Measurements from ENCODE around the gene HMGCL. TPM values are rescaled to one million over a fixed set of nuclear protein-coding genes. Genes with fewer than 3 reads are reported as not detected.
"Not testable (repeated sequence)": the region's sequence is repeated elsewhere in the genome, so short reads cannot be mapped to it uniquely, and the experiment has no call there.

HMGCL gene
- total RNA-seq, 8 experiments from 2014 or later, result 26.9 to 58.0 (median 42.2) TPM

GRCh38 chr1:23823767-23824166, 1.5 kb downstream of the HMGCL start:
- Histone ChIP-seq H3K4me3 (no peak overlapping the region), H3K27ac (no peak overlapping the region), H3K4me1 (replicated peaks in 1 of 2) (peaks cover 6 to 7% of the 10 kb centered on the region in 2 donors)
- ATAC-seq (replicated peaks in 6 of 8), result no peak
- WGBS, 10 experiments, result 60 to 100% (median 77%) methylated on average over 1 to 7 of the region's 7 CpGs; no CpG with 5 or more reads in 2 of the 10 experiments
- in situ Hi-C loops (cut with MboI; ENCODE audit: low pct_unique_long_range_greater_than_20kb in 2 of 9, low sequenced_read_pairs in 9 of 9, unreplicated experiment in 9 of 9), result no loop called here

DNA sequence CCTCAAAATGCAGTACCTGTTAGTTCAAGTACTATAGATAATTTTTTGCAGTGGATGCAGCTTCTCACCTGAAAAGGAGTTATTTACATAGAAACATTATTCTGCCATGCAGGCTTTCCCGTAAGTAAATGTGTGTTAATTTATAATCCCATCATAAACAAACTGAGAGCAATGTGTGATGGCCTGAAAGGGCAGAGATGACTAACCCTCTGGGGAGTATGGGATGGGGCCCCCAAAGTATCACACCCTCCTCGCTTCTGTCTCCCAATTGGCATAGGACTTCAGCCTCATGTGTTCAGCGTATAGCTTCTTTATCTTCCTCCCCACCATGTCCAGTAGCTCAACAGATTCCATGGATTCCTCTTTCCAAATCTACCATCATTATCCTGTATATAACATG, 7.6 kb downstream of the HMGCL start:
- no peaks in the 10 kb centered on the region for H3K4me1 ChIP-seq (replicated peaks in 1 of 2)
- no peak overlapping the region for H3K4me3 ChIP-seq
- in situ Hi-C loops (cut with MboI; ENCODE audit: low pct_unique_long_range_greater_than_20kb in 2 of 9, low sequenced_read_pairs in 9 of 9, unreplicated experiment in 9 of 9), result no loop called here
- 85 to 100% (median 93%) methylated on average over 1 to 3 of the region's 3 CpGs; no CpG with 5 or more reads in 1 of the 10 experiments for WGBS, 10 experiments
- ATAC-seq (replicated peaks in 6 of 8), result no peak
- H3K27ac ChIP-seq, result no peak overlapping the region

GRCh38 chr1:23816906-23817305, 8.3 kb downstream of the HMGCL start:
- Histone ChIP-seq H3K4me3 (no peak overlapping the region), H3K27ac (no peak overlapping the region), H3K4me1 (replicated peaks in 1 of 2) (no peaks in the 10 kb centered on the region)
- in situ Hi-C loops (cut with MboI; ENCODE audit: low pct_unique_long_range_greater_than_20kb in 2 of 9, low sequenced_read_pairs in 9 of 9, unreplicated experiment in 9 of 9), result no loop called here
- ATAC-seq (replicated peaks in 6 of 8), result peak in 1 of 8 experiments; percentile 73

DNA sequence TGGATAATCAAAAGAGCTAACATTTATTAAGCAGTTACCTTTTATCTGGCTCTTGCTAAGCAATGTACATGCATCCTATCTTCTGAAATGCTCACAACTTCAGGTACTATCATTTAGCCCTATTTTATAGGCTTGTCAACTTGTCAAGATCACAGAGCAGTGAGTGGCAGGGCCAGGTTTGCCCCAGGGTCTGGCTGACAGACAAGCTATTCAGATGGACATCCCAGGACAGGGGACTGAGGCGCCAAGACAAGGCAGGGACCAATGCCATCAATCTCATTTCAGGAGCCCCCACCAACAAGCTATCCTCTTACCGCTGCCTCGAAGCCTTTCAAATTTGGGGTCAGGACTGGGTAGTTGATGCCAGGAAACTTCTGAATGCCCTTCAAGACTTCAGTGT, 8.9 kb downstream of the HMGCL start:
- H3K4me1 ChIP-seq (replicated peaks in 1 of 2), result no peaks in the 10 kb centered on the region
- in situ Hi-C loops (cut with MboI; ENCODE audit: low pct_unique_long_range_greater_than_20kb in 2 of 9, low sequenced_read_pairs in 9 of 9, unreplicated experiment in 9 of 9), result no loop called here
- 80 to 100% (median 100%) methylated on average over 1 to 3 of the region's 3 CpGs; no CpG with 5 or more reads in 3 of the 10 experiments for WGBS, 10 experiments
- no peak overlapping the region for H3K27ac ChIP-seq
- H3K4me3 ChIP-seq, result no peak overlapping the region
- ATAC-seq (replicated peaks in 6 of 8), result no peak

DNA sequence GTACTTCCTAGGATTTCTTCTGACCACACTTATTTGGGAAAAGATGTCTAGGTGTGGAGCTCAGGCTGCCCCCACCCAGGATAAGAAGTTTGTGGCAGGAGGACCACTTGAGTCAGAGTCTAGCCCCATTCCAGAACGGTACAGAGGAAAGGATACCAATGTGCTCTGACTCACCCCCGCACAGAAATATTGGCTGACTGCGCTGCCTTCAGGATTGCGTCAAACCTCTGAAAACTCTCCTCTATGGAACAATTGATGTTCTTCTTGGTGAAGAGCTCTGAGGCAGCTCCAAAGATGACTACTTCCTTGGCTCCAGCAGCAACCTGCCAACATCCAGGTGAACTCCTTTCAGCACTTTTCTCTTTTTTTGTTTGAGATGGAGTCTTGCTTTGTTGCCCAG, 11.2 kb downstream of the HMGCL start:
- 84 to 100% (median 93%) methylated on average over 2 to 4 of the region's 4 CpGs; no CpG with 5 or more reads in 3 of the 10 experiments for WGBS, 10 experiments
- no peak overlapping the region for H3K4me3 ChIP-seq
- no peak overlapping the region for H3K27ac ChIP-seq
- no peak for ATAC-seq (replicated peaks in 6 of 8)
- H3K4me1 ChIP-seq (replicated peaks in 1 of 2), result no peaks in the 10 kb centered on the region
- in situ Hi-C loops (cut with MboI; ENCODE audit: low pct_unique_long_range_greater_than_20kb in 2 of 9, low sequenced_read_pairs in 9 of 9, unreplicated experiment in 9 of 9), result no loop called here

GRCh38 chr1:23810818-23811540, 14.2 kb downstream of the HMGCL start:
- in situ Hi-C loops (cut with MboI; ENCODE audit: low pct_unique_long_range_greater_than_20kb in 2 of 9, low sequenced_read_pairs in 9 of 9, unreplicated experiment in 9 of 9), result no loop called here
- Histone ChIP-seq H3K4me3 (no peak overlapping the region), H3K4me1 (replicated peaks in 1 of 2) (no peaks in the 10 kb centered on the region), H3K27ac (no peak overlapping the region)
- WGBS, 10 experiments, result 20 to 92% (median 68%) methylated on average over 1 to 3 of the region's 3 CpGs; no CpG with 5 or more reads in 2 of the 10 experiments
- peak in 5 of 8 experiments; percentile 22 to 75 (median 36) for ATAC-seq (replicated peaks in 6 of 8)

GRCh38 chr1:23809751-23810171, 15.5 kb downstream of the HMGCL start:
- in situ Hi-C loops (cut with MboI; ENCODE audit: low pct_unique_long_range_greater_than_20kb in 2 of 9, low sequenced_read_pairs in 9 of 9, unreplicated experiment in 9 of 9), result no loop called here
- WGBS, 10 experiments, result 0 to 72% (median 53%) methylated on average over 1 to 5 of the region's 6 CpGs; no CpG with 5 or more reads in 3 of the 10 experiments
- no peaks in the 10 kb centered on the region for H3K4me1 ChIP-seq (replicated peaks in 1 of 2)
- peak in 7 of 8 experiments; percentile 19 to 92 (median 48) for ATAC-seq (replicated peaks in 6 of 8)
- no peak overlapping the region for H3K4me3 ChIP-seq
- H3K27ac ChIP-seq, result no peak overlapping the region

- Histone ChIP-seq H3K27ac (no peak overlapping the region), H3K4me3 (no peak overlapping the region), H3K4me1 (replicated peaks in 1 of 2) (no peaks in the 10 kb centered on the region)
- ATAC-seq (replicated peaks in 6 of 8), result peak in 2 of 8 experiments; percentile 32 to 43
- WGBS, 10 experiments, result 72 to 100% (median 90%) methylated on average over 1 to 3 of the region's 3 CpGs; no CpG with 5 or more reads in 3 of the 10 experiments
- in situ Hi-C loops (cut with MboI; ENCODE audit: low pct_unique_long_range_greater_than_20kb in 2 of 9, low sequenced_read_pairs in 9 of 9, unreplicated experiment in 9 of 9), result no loop called here
These were observed 17.8 kb downstream of the HMGCL start for GRCh38 chr1:23807453-23807852.

DNA sequence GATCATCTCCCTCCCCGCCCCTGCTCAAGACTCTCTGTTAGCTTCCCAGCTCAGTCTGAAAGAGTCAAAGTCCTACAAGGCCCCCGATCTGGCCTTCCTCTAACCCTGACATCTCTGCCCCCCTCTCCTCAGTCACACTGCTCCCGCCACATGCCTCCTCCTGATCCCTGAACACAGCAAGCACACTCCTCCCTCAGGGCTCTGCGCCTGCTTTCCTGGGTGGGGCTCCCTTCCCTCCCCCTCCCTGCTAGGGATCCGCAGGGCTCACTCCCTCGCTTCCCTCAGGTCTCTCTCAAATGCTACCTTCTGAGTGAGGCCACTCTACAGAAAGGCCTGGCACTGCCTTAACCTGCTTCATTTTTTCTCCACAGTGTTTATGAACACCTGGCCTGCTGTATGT, 18.9 kb downstream of the HMGCL start:
- 40 to 100% (median 85%) methylated on average over 1 to 6 of the region's 6 CpGs; no CpG with 5 or more reads in 3 of the 10 experiments for WGBS, 10 experiments
- ATAC-seq (replicated peaks in 6 of 8), result peak in 3 of 8 experiments; percentile 18 to 54 (median 31)
- Histone ChIP-seq H3K4me3 (no peak overlapping the region), H3K4me1 (replicated peaks in 1 of 2) (peaks cover 6% of the 10 kb centered on the region in 2 donors), H3K27ac (no peak overlapping the region)
- in situ Hi-C loops (cut with MboI; ENCODE audit: low pct_unique_long_range_greater_than_20kb in 2 of 9, low sequenced_read_pairs in 9 of 9, unreplicated experiment in 9 of 9), result no loop called here

DNA sequence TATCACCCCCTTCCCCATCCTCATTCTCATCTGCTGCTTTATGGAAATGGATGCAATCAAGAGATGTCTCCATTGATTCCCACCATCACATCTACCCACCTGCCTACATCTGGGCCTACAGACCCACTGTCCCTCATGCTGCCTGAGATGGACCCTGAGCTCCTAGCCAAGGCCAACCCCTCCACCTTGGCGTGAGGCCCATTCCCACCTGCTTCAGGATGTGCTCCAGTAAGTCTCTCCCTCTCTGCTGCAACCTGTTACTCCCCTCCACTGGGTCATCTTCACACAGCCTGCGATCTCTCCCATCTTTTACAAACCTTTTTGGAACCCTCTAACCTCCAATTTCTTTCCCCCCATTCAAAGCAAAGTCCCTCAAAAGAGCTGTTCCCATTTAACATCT, 20.2 kb downstream of the HMGCL start:
- in situ Hi-C loops (cut with MboI; ENCODE audit: low pct_unique_long_range_greater_than_20kb in 2 of 9, low sequenced_read_pairs in 9 of 9, unreplicated experiment in 9 of 9), result no loop called here
- H3K4me1 ChIP-seq (replicated peaks in 1 of 2), result peaks cover 6% of the 10 kb centered on the region in 2 donors
- no peak for ATAC-seq (replicated peaks in 6 of 8)
- H3K4me3 ChIP-seq, result no peak overlapping the region
- WGBS, 10 experiments, result 50 to 100% (median 92%) methylated on average over 1 to 2 of the region's 2 CpGs; no CpG with 5 or more reads in 1 of the 10 experiments
- no peak overlapping the region for H3K27ac ChIP-seq

DNA sequence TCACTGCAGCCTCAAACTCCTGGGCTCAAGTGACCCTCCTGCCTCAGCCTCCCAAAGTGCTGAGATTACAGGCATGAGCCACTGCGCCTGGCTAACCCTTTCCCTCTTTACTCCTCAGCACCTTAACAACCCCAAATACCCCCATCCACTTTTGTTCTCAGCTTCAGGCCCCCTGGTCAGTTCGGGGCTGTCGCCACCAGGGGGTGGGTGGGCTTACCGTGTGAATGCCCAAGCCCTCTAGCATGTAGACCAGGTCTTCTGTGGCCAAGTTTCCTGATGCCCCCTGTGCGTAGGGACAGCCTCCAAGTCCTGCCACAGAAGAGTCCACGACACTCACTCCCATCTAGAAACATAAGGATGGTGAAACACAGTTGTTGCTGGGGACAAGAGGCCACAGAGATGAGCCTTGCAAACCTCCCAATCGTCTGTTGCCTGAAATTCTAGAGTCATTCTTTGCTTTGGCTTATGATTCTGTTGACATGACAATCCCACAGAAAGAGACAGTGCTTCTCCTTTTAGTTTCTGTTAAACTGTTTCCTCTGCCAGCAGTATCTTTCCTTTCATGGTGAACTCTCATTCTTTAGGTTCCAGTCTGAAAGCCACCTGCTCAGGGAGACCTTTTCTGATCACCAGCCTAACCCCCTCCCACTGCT, 20.9 kb downstream of the HMGCL start:
- no peak overlapping the region for H3K4me3 ChIP-seq
- 71 to 90% (median 85%) methylated on average over 1 to 4 of the region's 7 CpGs; no CpG with 5 or more reads in 3 of the 10 experiments for WGBS, 10 experiments
- in situ Hi-C loops (cut with MboI; ENCODE audit: low pct_unique_long_range_greater_than_20kb in 2 of 9, low sequenced_read_pairs in 9 of 9, unreplicated experiment in 9 of 9), result no loop called here
- H3K27ac ChIP-seq, result no peak overlapping the region
- ATAC-seq (replicated peaks in 6 of 8), result no peak
- H3K4me1 ChIP-seq (replicated peaks in 1 of 2), result peaks cover 10% of the 10 kb centered on the region in 2 donors

GRCh38 chr1:23803674-23804073, 21.6 kb downstream of the HMGCL start:
- Histone ChIP-seq H3K4me3 (no peak overlapping the region), H3K4me1 (replicated peaks in 1 of 2) (peaks cover 14% of the 10 kb centered on the region in 2 donors), H3K27ac (no peak overlapping the region)
- ATAC-seq (replicated peaks in 6 of 8), result no peak
- in situ Hi-C loops (cut with MboI; ENCODE audit: low pct_unique_long_range_greater_than_20kb in 2 of 9, low sequenced_read_pairs in 9 of 9, unreplicated experiment in 9 of 9), result no loop called here
- 78 to 91% (median 81%) methylated on average over 3 to 5 of the region's 5 CpGs; no CpG with 5 or more reads in 4 of the 10 experiments for WGBS, 10 experiments

DNA sequence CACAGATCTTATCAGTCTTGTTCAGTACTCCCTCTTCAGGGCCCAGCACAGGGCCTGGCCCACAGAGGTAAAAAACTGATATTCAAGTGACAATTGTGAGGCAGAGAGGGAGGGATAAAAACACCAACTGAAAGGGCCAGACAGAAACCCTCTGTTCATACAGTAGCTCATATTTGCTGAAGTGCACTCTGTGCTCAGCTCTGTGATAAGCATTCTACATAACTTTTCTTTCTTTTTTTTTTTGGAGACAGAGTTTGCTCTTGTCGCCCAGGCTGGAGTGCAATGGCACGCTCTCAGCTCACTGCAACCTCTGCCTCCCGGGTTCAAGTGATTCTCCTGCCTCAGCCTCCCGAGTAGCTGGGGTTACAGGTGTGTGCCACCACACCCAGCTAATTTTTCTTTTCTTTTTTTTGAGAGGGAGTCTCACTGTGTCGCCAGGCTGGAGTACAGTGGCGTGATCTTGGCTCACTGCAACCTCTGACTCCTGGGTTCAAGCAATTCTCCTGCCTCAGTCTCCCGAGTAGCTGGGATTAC, 22.4 kb downstream of the HMGCL start:
- H3K4me1 ChIP-seq (replicated peaks in 1 of 2), result peaks cover 14% of the 10 kb centered on the region in 2 donors
- ATAC-seq (replicated peaks in 6 of 8); in situ Hi-C loops (cut with MboI; ENCODE audit: low pct_unique_long_range_greater_than_20kb in 2 of 9, low sequenced_read_pairs in 9 of 9, unreplicated experiment in 9 of 9); H3K4me3 ChIP-seq; H3K27ac ChIP-seq: not testable (repeated sequence)
- 71 to 100% (median 87%) methylated on average over 1 to 4 of the region's 7 CpGs; no CpG with 5 or more reads in 3 of the 10 experiments for WGBS, 10 experiments
